ENCODE data around the gene CCNA2.

The CCNA2 gene

GRCh38 chr4:121823505-121824170, at the start of gene CCNA2:
CCNA2 (minus strand) TSS chr4:121823883; CDS start chr4:121823628, 255 bp downstream.
- peak; percentile 93 for DNase-seq

GRCh38 chr4:121869841-121870822, 46.4 kb upstream of the CCNA2 start, which contains the start of gene BBS7:
BBS7 (minus strand) TSS chr4:121870474; CDS start chr4:121870313, 161 bp downstream.
- DNase-seq, result peak; percentile 92

- no peak for DNase-seq
These were observed 40.1 kb upstream of the CCNA2 start for GRCh38 chr4:121863799-121864198.

DNA sequence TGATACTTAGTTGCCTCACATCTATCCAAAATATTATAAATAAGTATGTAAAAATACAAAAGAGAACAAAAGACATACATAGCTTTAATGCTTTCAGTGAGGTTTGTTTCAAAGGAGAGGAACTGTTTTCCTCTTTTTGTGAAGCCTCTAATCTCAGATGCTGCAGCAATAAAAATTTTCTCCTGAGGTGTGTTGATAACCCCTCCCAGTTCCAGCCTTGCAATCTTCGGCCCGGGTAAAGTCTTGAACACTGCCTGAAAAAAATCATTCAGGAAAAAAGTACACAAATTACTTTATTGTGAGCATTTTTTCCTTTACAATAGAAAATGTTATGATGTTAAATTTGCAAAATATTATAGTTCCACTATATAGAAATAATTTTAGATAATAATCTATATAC, 37.7 kb upstream of the CCNA2 start:
- no peak for DNase-seq

DNA sequence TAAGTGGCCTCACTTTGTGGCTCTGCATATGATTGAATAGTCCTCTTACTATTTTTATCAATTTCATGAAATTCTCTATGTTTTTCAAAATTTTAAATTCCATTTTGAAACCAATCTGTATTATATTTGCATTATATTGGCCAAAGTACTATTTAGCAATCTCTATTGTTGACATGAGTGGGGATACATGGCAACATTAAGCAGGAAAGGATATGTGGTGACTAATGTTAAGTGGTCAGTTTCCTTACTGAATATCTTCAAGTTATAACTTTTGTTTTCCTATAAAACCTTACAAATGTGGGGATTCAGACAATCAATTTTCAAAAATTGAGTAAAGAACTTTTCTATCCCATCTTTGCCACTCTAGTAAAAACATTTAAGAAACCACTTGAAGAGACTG, 36.4 kb upstream of the CCNA2 start:
- no peak for DNase-seq

- no peak for DNase-seq
These were observed 27.7 kb upstream of the CCNA2 start for GRCh38 chr4:121851354-121851753.

- DNase-seq, result no peak
These were observed 23.0 kb upstream of the CCNA2 start for GRCh38 chr4:121846662-121847061.

DNA sequence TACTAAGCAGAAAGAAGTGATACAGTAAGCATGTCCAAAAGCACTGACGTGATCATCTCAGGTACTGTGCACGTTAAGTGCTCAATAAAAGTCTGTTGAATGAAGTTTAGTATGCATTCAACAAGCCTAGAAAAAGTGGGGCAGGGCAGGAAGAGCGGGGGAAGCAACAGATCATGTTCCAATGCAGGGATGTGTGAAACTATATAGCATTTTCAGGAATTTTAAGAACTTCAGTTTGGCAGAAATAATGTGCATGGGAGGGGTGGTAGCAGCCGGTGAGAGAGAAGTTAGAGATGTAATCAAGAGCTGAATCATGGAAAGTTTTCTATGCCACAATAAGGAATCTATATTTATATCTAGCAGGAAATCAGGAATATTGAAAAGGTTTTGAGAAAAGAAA, 19.2 kb upstream of the CCNA2 start:
- DNase-seq, result no peak

DNA sequence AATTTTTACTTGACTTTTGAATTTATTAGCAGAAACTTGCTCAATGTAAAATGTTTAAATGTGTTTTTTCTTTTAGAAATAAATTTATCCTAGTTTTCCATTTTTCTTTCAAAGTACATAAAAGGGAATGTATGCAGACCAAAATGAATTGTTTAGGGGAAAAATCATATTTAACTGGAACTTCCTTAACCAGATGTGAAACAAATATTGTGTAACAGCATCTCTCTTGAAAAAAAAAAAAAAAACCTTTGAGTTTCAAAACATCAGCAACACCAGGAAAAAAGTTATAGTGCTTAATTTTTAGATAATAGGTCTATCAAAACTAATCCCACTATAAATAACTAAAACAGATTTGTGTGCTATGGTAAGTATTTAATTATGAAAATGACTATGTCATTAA, 14.5 kb upstream of the CCNA2 start:
- DNase-seq, result no peak

- no peak for DNase-seq
These were observed 5.8 kb upstream of the CCNA2 start for GRCh38 chr4:121829511-121829910.

DNA sequence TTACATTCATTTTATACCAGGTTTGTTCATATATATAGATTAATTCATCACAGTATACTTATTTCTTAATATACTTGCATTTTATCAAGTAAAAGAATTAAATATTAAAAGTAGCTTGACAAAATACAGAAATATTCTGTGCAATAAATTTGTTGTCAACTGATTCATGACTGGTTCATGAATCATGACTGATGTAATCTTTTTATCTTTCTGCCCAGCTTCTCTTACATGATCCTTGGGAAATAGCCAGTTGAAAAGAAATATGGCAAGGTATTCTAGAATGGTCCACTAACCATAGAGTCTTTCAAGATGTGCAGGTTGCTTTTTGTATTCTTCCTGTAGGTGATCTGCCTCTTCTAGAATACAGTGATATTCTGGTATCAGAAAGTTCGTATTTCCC, 4.2 kb upstream of the CCNA2 start:
- DNase-seq, result peak; percentile 60

- no peak for DNase-seq
These were observed 1.3 kb upstream of the CCNA2 start for GRCh38 chr4:121824950-121825349.

DNA sequence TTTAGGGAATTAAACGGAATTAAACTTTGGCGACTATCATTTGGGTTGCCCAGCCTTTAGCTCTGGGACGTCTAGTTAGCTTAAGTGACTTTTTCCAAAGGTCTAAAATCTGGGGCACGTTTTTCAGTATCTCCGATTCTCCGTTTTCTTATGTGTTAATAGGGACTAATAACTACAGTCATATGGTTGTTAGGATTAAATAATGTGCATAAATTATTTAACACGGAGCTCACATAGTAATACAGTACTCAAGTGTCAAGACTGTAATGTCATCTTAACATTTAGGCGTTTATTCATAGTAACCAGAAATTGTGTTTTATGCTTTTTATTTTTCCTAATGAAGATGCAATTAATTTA, 466 bp upstream of the CCNA2 start:
- no peak for DNase-seq

DNA sequence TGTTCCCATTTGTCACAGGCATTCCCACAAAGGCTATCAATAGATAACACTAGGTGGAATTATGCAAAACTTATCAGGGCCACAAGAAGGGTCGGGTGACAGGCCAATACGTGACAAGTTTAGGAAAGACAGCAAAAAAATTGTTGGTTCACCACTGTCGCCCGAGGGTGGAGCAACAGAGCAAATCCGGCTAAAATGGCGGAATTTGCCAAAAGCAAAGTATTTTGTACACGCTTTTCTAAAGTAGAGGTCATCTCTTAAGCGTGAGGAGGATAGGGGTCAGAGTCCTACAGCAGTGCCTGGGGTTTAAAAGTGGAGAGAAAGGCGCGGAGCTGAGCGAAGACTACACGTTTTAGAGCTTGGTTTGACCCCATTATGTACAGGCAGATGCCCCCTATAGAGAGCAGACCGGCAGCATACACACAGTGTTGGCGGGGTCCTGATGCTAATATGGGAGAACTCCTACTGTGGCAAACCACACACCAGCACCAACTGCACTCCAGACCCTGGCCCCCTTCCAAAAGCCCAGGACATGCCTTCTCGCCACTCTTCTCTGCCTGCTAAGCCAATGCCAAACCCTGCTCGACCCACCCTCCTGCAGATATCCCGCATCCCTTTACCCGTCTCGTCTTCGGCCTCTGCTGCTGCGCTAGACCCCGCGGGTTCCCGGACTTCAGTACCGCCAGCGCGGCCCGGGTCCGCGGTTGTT, 733 bp downstream of the CCNA2 start:
- DNase-seq, result peak; percentile 9

DNA sequence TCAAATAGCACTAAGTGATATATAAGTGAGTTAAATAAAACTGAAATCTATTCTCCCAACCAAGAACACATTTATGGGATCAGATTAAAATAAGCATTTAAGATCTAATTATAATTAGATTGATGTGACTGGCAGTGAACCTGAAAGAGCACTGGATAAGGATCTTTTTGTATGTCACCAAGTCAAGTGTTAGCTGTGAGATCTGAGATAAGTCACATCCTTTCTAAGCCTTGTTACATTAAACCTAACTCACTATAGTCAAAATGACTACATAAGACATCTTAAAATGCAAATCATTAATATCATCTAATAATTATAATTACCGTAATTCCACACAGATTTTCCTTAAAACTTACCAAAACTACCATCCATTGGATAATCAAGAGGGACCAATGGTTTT, 1.6 kb downstream of the CCNA2 start:
- DNase-seq, result no peak

DNA sequence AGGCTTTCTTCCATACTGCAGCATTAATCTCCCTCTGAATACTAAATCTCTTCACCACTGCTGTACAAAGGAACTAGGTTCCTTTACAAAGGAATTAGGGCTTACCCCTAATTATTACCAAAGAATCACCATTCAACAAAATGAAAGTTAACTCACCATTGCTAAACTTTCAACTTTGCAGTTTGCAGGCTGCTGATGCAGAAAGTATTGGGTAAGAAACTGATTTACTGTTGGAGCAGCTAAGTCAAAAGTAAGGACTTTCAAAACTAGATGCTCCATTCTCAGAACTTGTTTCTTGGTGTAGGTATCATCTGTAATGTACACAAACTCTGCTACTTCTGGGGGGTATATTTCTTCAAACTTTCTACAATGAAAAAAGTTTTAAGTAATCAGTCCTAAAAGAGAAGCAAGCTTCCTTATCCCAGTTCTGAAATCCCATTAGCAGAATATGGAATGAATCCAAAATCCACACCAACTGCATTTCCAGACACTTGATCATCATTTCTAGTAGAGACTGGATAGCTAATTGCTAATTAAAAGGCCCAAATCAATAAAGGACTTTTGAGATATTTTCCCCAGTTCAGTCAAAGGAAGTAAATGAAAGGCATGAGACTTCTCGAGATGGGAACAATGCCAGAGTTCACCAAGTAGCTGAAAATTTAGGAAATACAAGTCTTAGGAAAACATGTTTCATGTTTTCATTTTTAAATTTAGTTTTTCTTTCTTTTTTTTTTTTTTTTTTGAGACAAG, 4.3 kb downstream of the CCNA2 start:
- no peak for DNase-seq

DNA sequence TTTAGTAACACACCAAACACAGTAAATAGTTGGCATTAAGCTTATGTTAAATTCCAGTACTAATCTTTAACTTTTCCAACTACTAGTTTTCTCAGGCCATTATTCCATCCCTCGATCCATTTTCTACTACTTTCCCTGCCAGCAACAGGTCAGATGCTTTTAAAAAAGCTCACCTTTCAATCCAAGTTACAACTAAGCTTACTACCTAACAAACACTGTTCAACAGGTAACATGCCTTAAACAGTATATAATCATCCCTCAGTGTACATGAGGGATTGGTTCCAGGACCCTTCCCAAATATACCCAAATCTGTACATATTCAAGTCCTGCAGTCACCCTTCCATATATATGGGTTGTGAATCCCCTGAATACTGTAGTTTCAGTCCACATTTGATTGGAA, 5.5 kb downstream of the CCNA2 start:
- DNase-seq, result no peak

GRCh38 chr4:121817701-121818100, 6.0 kb downstream of the CCNA2 start:
- DNase-seq, result no peak

DNA sequence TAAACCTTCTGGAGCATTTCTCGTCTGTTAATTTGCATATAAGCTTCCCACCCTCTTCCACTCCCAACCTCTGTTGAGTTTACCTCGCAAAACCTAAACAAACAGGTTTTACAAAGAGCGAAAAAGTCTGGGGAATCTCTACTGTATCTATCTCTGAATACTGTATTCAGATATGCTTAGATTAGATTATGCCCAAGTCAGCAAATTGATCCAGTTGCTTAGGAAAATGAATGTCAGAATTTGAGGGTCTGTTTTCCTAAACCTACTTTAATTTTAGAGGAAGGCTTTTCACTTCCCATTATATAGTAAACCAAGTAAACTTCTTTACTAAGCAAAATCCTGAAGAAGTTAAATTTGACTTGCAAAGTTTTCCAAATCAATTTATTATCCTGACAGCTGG, 6.7 kb downstream of the CCNA2 start:
- no peak for DNase-seq

GRCh38 chr4:121814756-121815155, 8.9 kb downstream of the CCNA2 start:
- DNase-seq, result no peak

- no peak for DNase-seq
These were observed 12.6 kb downstream of the CCNA2 start for GRCh38 chr4:121811122-121811521.

- no peak for DNase-seq
These were observed 17.3 kb downstream of the CCNA2 start for GRCh38 chr4:121806411-121806810.

DNA sequence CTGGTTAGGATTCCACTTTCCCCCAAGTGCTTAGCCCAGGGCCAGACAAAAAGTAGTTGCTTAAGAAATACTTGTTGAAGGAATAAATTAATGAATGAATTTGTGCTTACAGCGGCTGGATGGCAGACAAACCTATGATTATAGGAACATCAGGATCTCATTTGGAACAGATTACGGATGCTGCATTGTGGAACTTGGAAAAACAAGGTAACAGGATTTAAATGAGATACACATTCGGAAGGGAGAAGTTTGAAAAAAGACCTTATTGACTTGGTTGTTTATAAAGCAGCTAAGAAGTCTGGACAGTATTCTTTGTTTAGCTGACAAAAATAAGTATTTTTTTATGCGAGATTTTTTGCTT, 22.0 kb downstream of the CCNA2 start:
- DNase-seq, result no peak
